GM18951 (cell line): Measurements from ENCODE around the gene NODAL.

Experiments
- POLR2A ChIP-seq: IDR thresholded peaks from 4 replicates; pipeline ENCODE4 v1.6.1; 2011; ENCODE audit warnings: mild to moderate bottlenecking; ENCODE audit not compliant: insufficient read length, insufficient read depth; ENCODE audit errors: extremely low read depth
- in situ Hi-C: fragments of 300-500 bp; cut with MboI; formaldehyde crosslinking; loops from one replicate; pipeline ENCODE4 v1.12.0; 2022; ENCODE audit warnings: low sequenced_read_pairs, mixed read lengths, inconsistent platforms; ENCODE audit not compliant: unreplicated experiment

NODAL gene

GRCh38 chr10:70433581-70434280, 7.8 kb downstream of the NODAL start:
- in situ Hi-C loops: no loop called here

GRCh38 chr10:70432561-70433263, 8.8 kb downstream of the NODAL start:
- in situ Hi-C loops: no loop called here
- no peak for TF ChIP-seq POLR2A

More at GRCh38 chr10:70433581-70434280, 7.8 kb downstream of the NODAL start:
- no peak for TF ChIP-seq POLR2A

- TF ChIP-seq POLR2A: no peak
- in situ Hi-C loops: no loop called here
Observed at GRCh38 chr10:70432101-70432500, 9.4 kb downstream of the NODAL start.

GRCh38 chr10:70430493-70431445, 10.7 kb downstream of the NODAL start:
- in situ Hi-C loops: no loop called here
- no peak for TF ChIP-seq POLR2A

- in situ Hi-C loops: no loop called here
Observed at GRCh38 chr10:70426823-70427222, 14.7 kb downstream of the NODAL start.

GRCh38 chr10:70425096-70425495, 16.4 kb downstream of the NODAL start:
- TF ChIP-seq POLR2A: no peak
- in situ Hi-C loops: no loop called here

More at GRCh38 chr10:70426823-70427222, 14.7 kb downstream of the NODAL start:
- TF ChIP-seq POLR2A: no peak

- TF ChIP-seq POLR2A: no peak
- in situ Hi-C loops: no loop called here
Observed at GRCh38 chr10:70424320-70424719, 17.2 kb downstream of the NODAL start.

- TF ChIP-seq POLR2A: no peak
- in situ Hi-C loops: no loop called here
Observed at GRCh38 chr10:70418713-70419112, 22.8 kb downstream of the NODAL start.

- TF ChIP-seq POLR2A: no peak
- in situ Hi-C loops: no loop called here
Observed at GRCh38 chr10:70418229-70418628, 23.3 kb downstream of the NODAL start.

- in situ Hi-C loops: no loop called here
- no peak for TF ChIP-seq POLR2A
Observed at GRCh38 chr10:70417568-70417967, 23.9 kb downstream of the NODAL start.

GRCh38 chr10:70412356-70412755, 29.1 kb downstream of the NODAL start:
- no peak for TF ChIP-seq POLR2A
- in situ Hi-C loops: no loop called here

- no peak for TF ChIP-seq POLR2A
Observed at GRCh38 chr10:70410608-70411007, 30.9 kb downstream of the NODAL start.

GRCh38 chr10:70409772-70410171, 31.7 kb downstream of the NODAL start:
- in situ Hi-C loops: no loop called here
- no peak for TF ChIP-seq POLR2A

More at GRCh38 chr10:70410608-70411007, 30.9 kb downstream of the NODAL start:
- in situ Hi-C loops: no loop called here

- TF ChIP-seq POLR2A: no peak
- in situ Hi-C loops: no loop called here
Observed at GRCh38 chr10:70405037-70405824, 36.2 kb downstream of the NODAL start.
